ENCODE measurements around the gene CAGE1.

The CAGE1 gene

DNA sequence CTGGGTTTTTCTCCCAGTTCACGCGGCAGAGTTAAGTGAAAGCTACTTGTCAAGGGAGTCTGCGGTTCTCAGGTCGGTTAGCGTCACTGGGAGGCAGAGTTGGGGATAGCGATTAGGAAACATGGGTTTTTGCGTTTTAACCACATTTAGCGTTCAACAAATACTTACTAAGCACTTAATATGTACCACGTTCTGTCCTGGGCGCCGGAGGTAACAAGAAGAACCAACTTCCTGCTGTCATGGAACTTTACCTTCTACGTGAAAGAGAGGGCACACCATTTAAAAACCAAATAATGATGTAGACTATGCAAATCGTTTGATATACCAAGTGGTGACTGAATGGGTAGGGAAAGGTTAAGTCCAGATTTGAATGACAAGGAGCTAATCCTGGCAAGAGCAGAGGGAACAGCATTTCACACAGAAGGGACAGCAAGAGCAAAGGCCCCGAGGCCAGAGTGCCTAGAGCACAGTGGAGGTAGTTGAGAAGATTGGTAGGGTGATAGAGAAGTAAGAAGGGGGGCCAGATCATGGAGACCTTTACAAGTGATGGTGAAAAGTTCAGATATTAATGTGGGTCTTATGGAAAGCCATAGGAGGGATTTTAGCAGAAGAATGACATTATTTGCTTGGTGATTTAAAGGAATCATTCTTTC is 810 bp upstream of the CAGE1 start:
- peak overlapping the region; percentile 84 for H3K4me2 ChIP-seq (ENCODE audit: low read length)

GRCh38 chr6:7389162-7389450 is 436 bp downstream of the CAGE1 start:
- Histone ChIP-seq H3K9me3 (ENCODE audit: control insufficient read depth, low read length) (no peaks in the 10 kb centered on the region), H2AFZ (peak overlapping the region; percentile 85), H3K36me3 (ENCODE audit: control insufficient read depth, insufficient read depth, low read length) (no peaks in the 10 kb centered on the region), H3K9ac (peak overlapping the region; percentile 58), H3K27me3 (ENCODE audit: control insufficient read depth, insufficient read depth, low read length) (no peaks in the 10 kb centered on the region), H3K27ac (peak overlapping the region; percentile 91), H3K4me1 (peaks cover 10% of the 10 kb centered on the region), H3K79me2 (peaks cover 5% of the 10 kb centered on the region), H3K4me3 (ENCODE audit: low read depth, low read length) (peak overlapping the region; percentile 83), H3K4me2 (ENCODE audit: low read length) (peak overlapping the region; percentile 84)
- no peak for TF ChIP-seq CTCF (IDR thresholded peaks at IDR 0.05)

More for the DNA sequence above, 810 bp upstream of the CAGE1 start:
- H3K9me3 ChIP-seq (ENCODE audit: control insufficient read depth, low read length), result no peaks in the 10 kb centered on the region
- peaks cover 5% of the 10 kb centered on the region for H3K79me2 ChIP-seq
- no peaks in the 10 kb centered on the region for H3K36me3 ChIP-seq (ENCODE audit: control insufficient read depth, insufficient read depth, low read length)
- peak overlapping the region; percentile 85 for H2AFZ ChIP-seq
- TF ChIP-seq CTCF (IDR thresholded peaks at IDR 0.05), result no peak
- H3K4me1 ChIP-seq, result peaks cover 10% of the 10 kb centered on the region
- H3K4me3 ChIP-seq (ENCODE audit: low read depth, low read length), result peak overlapping the region; percentile 83
- H3K27me3 ChIP-seq (ENCODE audit: control insufficient read depth, insufficient read depth, low read length), result no peaks in the 10 kb centered on the region
- peak overlapping the region; percentile 58 for H3K9ac ChIP-seq
- peak overlapping the region; percentile 91 for H3K27ac ChIP-seq

- Histone ChIP-seq H3K36me3 (ENCODE audit: control insufficient read depth, insufficient read depth, low read length) (no peaks in the 10 kb centered on the region), H2AFZ (no peak overlapping the region), H3K27me3 (ENCODE audit: control insufficient read depth, insufficient read depth, low read length) (no peaks in the 10 kb centered on the region), H3K79me2 (no peaks in the 10 kb centered on the region), H3K27ac (no peak overlapping the region), H3K9ac (no peak overlapping the region), H3K4me3 (ENCODE audit: low read depth, low read length) (no peak overlapping the region), H3K9me3 (ENCODE audit: control insufficient read depth, low read length) (no peaks in the 10 kb centered on the region), H3K4me1 (no peaks in the 10 kb centered on the region), H3K4me2 (ENCODE audit: low read length) (no peak overlapping the region)
- TF ChIP-seq CTCF (IDR thresholded peaks at IDR 0.05), result no peak
These were observed 8.4 kb downstream of the CAGE1 start for GRCh38 chr6:7381092-7381491.

- H3K9me3 ChIP-seq (ENCODE audit: control insufficient read depth, low read length), result no peaks in the 10 kb centered on the region
- H3K27me3 ChIP-seq (ENCODE audit: control insufficient read depth, insufficient read depth, low read length), result no peaks in the 10 kb centered on the region
- no peak overlapping the region for H3K4me3 ChIP-seq (ENCODE audit: low read depth, low read length)
- no peak overlapping the region for H3K9ac ChIP-seq
- H3K27ac ChIP-seq, result no peak overlapping the region
- TF ChIP-seq CTCF (IDR thresholded peaks at IDR 0.05), result no peak
- H2AFZ ChIP-seq, result no peak overlapping the region
- H3K36me3 ChIP-seq (ENCODE audit: control insufficient read depth, insufficient read depth, low read length), result no peaks in the 10 kb centered on the region
- H3K79me2 ChIP-seq, result no peaks in the 10 kb centered on the region
- no peaks in the 10 kb centered on the region for H3K4me1 ChIP-seq
- H3K4me2 ChIP-seq (ENCODE audit: low read length), result no peak overlapping the region
These were observed 10.8 kb downstream of the CAGE1 start for GRCh38 chr6:7378740-7379139.

- Histone ChIP-seq H3K4me3 (ENCODE audit: low read depth, low read length) (no peak overlapping the region), H3K79me2 (no peaks in the 10 kb centered on the region), H3K9me3 (ENCODE audit: control insufficient read depth, low read length) (no peaks in the 10 kb centered on the region), H3K4me1 (no peaks in the 10 kb centered on the region), H3K36me3 (ENCODE audit: control insufficient read depth, insufficient read depth, low read length) (no peaks in the 10 kb centered on the region), H3K9ac (no peak overlapping the region), H3K4me2 (ENCODE audit: low read length) (no peak overlapping the region), H2AFZ (no peak overlapping the region), H3K27me3 (ENCODE audit: control insufficient read depth, insufficient read depth, low read length) (no peaks in the 10 kb centered on the region), H3K27ac (no peak overlapping the region)
- no peak for TF ChIP-seq CTCF (IDR thresholded peaks at IDR 0.05)
These were observed 11.6 kb downstream of the CAGE1 start for GRCh38 chr6:7377961-7378360.
